ENCODE data around the gene SSBP3. TPM values are rescaled to one million over a fixed set of nuclear protein-coding genes. Genes with fewer than 3 reads are reported as not detected.

Gene SSBP3
- total RNA-seq, 1 donor from 2014 or later: 161 TPM

DNA sequence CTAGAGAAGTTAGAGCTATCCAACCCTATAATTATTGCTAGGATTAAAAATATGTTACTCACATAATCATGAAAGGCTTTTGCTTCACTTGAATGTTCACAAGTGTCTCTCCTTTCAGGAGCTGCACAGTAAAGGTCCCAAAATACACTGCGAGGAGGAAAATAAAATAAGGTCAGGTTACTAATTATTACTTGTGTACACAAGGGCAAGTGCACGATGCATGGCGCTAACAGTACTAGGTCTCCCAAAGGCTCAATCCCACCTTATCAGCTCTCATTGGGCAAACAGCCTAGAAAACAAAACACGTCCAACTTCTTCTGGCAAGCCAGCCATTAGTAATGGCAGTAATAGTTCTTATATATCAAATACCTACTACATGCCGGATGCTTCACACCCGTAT lies 4.4 kb downstream of the SSBP3 start:
- Mint-ChIP-seq H3K4me3 (ENCODE audit: low read depth) (peak overlapping the region; percentile 17), H3K27me3 (no peaks in the 10 kb centered on the region), H3K36me3 (ENCODE audit: insufficient read depth) (peaks cover 52% of the 10 kb centered on the region)

GRCh38 chr1:54400329-54400728 lies 5.9 kb downstream of the SSBP3 start:
- H3K9me3 Mint-ChIP-seq (ENCODE audit: low read depth): no peaks in the 10 kb centered on the region
- H3K4me3 Mint-ChIP-seq (ENCODE audit: low read depth): no peak overlapping the region
- TF ChIP-seq CTCF (IDR thresholded peaks at IDR 0.05; ENCODE audit: unreplicated experiment): no peak
- DNase-seq (ENCODE audit: low spot score, unreplicated experiment): no peak
- peaks cover 63% of the 10 kb centered on the region for H3K4me1 Mint-ChIP-seq (ENCODE audit: low read depth)
- no peaks in the 10 kb centered on the region for H3K27me3 Mint-ChIP-seq
- peaks cover 59% of the 10 kb centered on the region for H3K36me3 Mint-ChIP-seq (ENCODE audit: insufficient read depth)
- no peak overlapping the region for H3K27ac Mint-ChIP-seq

More for the DNA sequence above, 4.4 kb downstream of the SSBP3 start:
- no peak overlapping the region for H3K27ac Mint-ChIP-seq
- H3K4me1 Mint-ChIP-seq (ENCODE audit: low read depth): peaks cover 56% of the 10 kb centered on the region
- no peak for DNase-seq (ENCODE audit: low spot score, unreplicated experiment)
- H3K9me3 Mint-ChIP-seq (ENCODE audit: low read depth): no peaks in the 10 kb centered on the region
- TF ChIP-seq CTCF (IDR thresholded peaks at IDR 0.05; ENCODE audit: unreplicated experiment): no peak

DNA sequence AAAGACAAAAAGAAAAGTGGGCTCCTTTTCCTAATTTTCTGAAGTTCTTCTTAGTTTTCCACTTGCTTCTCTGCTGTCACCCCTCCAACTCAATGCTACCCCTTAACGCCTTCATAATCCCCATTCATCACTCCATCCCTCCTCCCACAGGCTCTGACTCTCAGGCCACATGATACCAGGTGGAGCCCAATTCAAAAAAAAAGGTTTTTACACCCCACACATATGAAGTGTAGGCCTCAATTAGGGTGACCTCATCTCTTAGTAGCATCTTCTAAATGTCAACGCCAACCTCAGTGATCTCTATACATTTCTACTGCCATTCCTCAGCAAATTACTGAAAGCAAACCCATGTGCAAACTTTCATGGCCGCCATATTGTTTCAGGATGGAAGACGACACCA lies 6.4 kb downstream of the SSBP3 start:
- no peaks in the 10 kb centered on the region for H3K9me3 Mint-ChIP-seq (ENCODE audit: low read depth)
- no peak for TF ChIP-seq CTCF (IDR thresholded peaks at IDR 0.05; ENCODE audit: unreplicated experiment)
- no peaks in the 10 kb centered on the region for H3K27me3 Mint-ChIP-seq
- no peak overlapping the region for H3K27ac Mint-ChIP-seq
- peaks cover 63% of the 10 kb centered on the region for H3K4me1 Mint-ChIP-seq (ENCODE audit: low read depth)
- DNase-seq (ENCODE audit: low spot score, unreplicated experiment): no peak
- H3K36me3 Mint-ChIP-seq (ENCODE audit: insufficient read depth): peaks cover 63% of the 10 kb centered on the region
- no peak overlapping the region for H3K4me3 Mint-ChIP-seq (ENCODE audit: low read depth)

- Mint-ChIP-seq H3K27ac (no peak overlapping the region), H3K9me3 (ENCODE audit: low read depth) (no peaks in the 10 kb centered on the region), H3K36me3 (ENCODE audit: insufficient read depth) (peaks cover 60% of the 10 kb centered on the region), H3K4me1 (ENCODE audit: low read depth) (peaks cover 59% of the 10 kb centered on the region), H3K4me3 (ENCODE audit: low read depth) (no peak overlapping the region), H3K27me3 (no peaks in the 10 kb centered on the region)
- DNase-seq (ENCODE audit: low spot score, unreplicated experiment): no peak
- no peak for TF ChIP-seq CTCF (IDR thresholded peaks at IDR 0.05; ENCODE audit: unreplicated experiment)
Measured at GRCh38 chr1:54398963-54399528, 7.1 kb downstream of the SSBP3 start.

GRCh38 chr1:54397980-54398379 lies 8.2 kb downstream of the SSBP3 start:
- no peak overlapping the region for H3K4me3 Mint-ChIP-seq (ENCODE audit: low read depth)
- peaks cover 48% of the 10 kb centered on the region for H3K4me1 Mint-ChIP-seq (ENCODE audit: low read depth)
- no peak for DNase-seq (ENCODE audit: low spot score, unreplicated experiment)
- H3K9me3 Mint-ChIP-seq (ENCODE audit: low read depth): no peaks in the 10 kb centered on the region
- peaks cover 58% of the 10 kb centered on the region for H3K36me3 Mint-ChIP-seq (ENCODE audit: insufficient read depth)
- H3K27ac Mint-ChIP-seq: no peak overlapping the region
- TF ChIP-seq CTCF (IDR thresholded peaks at IDR 0.05; ENCODE audit: unreplicated experiment): no peak
- H3K27me3 Mint-ChIP-seq: no peaks in the 10 kb centered on the region
